ENCODE results near the gene LRRC26.
"Not testable (repeated sequence)": the region's sequence is repeated elsewhere in the genome, so short reads cannot be mapped to it uniquely, and the experiment has no call there.

Gene LRRC26

DNA sequence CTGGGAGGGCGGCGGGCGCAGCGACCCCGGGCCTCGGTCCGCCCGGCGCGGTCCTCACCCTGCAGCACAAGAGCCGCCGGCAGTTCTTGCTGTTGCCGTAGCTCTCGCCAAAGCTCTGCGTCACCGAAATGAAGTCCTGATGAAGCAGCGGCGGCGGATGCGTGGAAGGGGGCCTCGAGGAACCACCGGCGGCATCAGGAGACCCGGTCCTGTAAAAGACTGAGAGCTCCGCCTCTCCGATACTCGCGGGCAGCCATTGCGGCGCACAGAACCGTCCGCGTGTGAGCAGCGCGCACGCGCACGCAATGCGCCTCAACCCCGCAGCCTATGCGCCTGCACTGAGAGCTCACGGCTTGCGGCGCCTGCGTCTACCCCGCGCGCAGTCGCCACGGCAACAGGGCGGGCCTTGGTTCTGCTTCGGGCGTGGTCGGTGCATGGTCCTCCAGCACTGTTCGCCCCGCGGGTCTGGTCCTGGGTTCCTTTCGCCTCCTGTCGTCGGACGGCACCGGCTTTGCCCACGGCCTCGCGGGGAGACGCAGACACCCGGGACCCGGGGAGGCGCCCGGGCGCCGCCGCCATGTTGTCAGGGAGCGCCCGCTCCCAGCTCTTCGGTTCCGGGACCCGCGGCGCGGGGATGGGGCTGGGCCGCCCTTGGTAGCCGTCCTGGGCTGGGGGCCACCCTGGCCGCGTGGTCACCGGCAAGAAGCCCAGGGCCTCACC, 40.2 kb downstream of the LRRC26 start:
- peaks cover 2% of the 10 kb centered on the region for H3K4me1 ChIP-seq (ENCODE audit: control insufficient read depth, insufficient read depth, low read length)
- H3K27ac ChIP-seq (ENCODE audit: low read length), result no peak overlapping the region
- H3K36me3 ChIP-seq (ENCODE audit: control insufficient read depth, insufficient read depth, low read length), result no peaks in the 10 kb centered on the region
- no peaks in the 10 kb centered on the region for H3K9me3 ChIP-seq (ENCODE audit: control insufficient read depth, insufficient read depth, low read length)
- H3K4me3 ChIP-seq (ENCODE audit: low read length), result peak overlapping the region; percentile 68
- no CpG with 5 or more reads among the region's 86 CpGs for WGBS (ENCODE audit: insufficient coverage, insufficient read length)
- DNase-seq (ENCODE audit: low read depth, low spot score), result peak; percentile 75
- H3K27me3 ChIP-seq (ENCODE audit: control insufficient read depth, insufficient read depth, low read length), result no peaks in the 10 kb centered on the region

DNA sequence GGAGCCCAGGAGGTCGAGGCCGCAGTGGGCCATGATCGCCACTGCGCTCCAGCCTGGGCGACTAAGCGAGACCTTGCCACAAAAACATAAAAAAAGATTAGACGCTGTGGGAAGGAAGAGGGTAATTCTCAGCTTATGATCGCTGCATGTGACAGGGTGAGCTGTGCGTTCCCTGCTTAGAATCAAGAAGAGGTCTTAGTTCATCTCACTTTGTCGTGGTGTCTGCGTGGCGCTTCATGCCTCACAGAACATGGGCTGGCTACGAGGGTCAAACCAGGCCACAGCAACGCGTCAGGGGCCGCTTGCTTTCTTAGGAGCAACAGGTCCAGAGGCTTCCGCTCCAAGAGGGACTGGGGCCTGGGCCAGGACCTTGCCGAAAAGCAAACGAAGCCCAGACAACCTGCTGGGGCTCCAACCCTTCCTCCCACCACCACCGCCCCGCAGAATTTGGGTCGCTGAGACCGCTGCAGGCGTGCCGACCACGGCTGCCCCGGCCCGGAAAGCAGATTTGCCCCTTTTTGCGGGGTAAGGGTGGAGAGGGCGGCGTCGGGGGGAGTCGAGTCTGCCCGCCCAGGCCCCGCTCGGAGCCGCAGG, 40.9 kb downstream of the LRRC26 start:
- H3K9me3 ChIP-seq (ENCODE audit: control insufficient read depth, insufficient read depth, low read length), result no peaks in the 10 kb centered on the region
- no peaks in the 10 kb centered on the region for H3K36me3 ChIP-seq (ENCODE audit: control insufficient read depth, insufficient read depth, low read length)
- peak overlapping the region; percentile 68 for H3K4me3 ChIP-seq (ENCODE audit: low read length)
- no peak for DNase-seq (ENCODE audit: low read depth, low spot score)
- WGBS (ENCODE audit: insufficient coverage, insufficient read length), result no CpG with 5 or more reads among the region's 37 CpGs
- H3K27me3 ChIP-seq (ENCODE audit: control insufficient read depth, insufficient read depth, low read length), result no peaks in the 10 kb centered on the region
- H3K27ac ChIP-seq (ENCODE audit: low read length), result no peak overlapping the region
- peaks cover 2% of the 10 kb centered on the region for H3K4me1 ChIP-seq (ENCODE audit: control insufficient read depth, insufficient read depth, low read length)

DNA sequence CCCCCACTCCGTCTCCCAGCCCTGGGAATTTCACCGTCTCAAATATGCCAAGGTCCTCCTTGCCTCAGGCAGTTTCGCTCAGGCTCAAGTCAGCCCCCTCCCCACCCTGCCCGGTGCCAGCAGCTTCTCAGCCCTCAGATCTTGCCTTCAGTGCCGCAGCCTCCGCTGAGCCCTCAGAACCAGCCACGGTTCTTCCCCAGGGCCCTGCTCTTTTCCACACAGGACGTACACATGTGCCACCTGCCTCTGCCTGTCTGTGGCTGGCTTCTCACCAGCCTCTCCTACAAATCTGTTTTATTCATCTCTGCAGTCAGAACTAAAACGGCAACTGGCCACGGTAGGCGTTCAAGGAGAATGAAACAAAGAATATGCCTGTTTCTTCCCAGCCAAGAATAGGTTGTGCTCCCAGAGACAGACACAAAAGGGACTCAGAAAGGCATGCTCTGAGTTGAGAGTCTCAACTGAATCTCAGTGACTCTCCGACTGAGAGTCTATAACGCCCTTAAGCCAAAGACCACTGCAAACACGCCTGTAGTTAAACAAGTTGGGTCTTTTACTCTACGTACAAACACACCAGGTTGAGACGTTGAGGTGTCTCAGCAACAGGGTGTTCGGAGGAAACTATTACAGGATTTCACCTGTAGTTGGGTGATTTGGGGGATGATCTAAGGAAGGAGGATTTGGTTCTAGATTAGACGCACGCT, 41.5 kb downstream of the LRRC26 start:
- WGBS (ENCODE audit: insufficient coverage, insufficient read length), result no CpG with 5 or more reads among the region's 19 CpGs
- Histone ChIP-seq H3K36me3 (ENCODE audit: control insufficient read depth, insufficient read depth, low read length) (no peaks in the 10 kb centered on the region), H3K27ac (ENCODE audit: low read length) (no peak overlapping the region), H3K27me3 (ENCODE audit: control insufficient read depth, insufficient read depth, low read length) (no peaks in the 10 kb centered on the region), H3K4me3 (ENCODE audit: low read length) (no peak overlapping the region), H3K4me1 (ENCODE audit: control insufficient read depth, insufficient read depth, low read length) (peaks cover 2% of the 10 kb centered on the region), H3K9me3 (ENCODE audit: control insufficient read depth, insufficient read depth, low read length) (no peaks in the 10 kb centered on the region)
- DNase-seq (ENCODE audit: low read depth, low spot score), result no peak

DNA sequence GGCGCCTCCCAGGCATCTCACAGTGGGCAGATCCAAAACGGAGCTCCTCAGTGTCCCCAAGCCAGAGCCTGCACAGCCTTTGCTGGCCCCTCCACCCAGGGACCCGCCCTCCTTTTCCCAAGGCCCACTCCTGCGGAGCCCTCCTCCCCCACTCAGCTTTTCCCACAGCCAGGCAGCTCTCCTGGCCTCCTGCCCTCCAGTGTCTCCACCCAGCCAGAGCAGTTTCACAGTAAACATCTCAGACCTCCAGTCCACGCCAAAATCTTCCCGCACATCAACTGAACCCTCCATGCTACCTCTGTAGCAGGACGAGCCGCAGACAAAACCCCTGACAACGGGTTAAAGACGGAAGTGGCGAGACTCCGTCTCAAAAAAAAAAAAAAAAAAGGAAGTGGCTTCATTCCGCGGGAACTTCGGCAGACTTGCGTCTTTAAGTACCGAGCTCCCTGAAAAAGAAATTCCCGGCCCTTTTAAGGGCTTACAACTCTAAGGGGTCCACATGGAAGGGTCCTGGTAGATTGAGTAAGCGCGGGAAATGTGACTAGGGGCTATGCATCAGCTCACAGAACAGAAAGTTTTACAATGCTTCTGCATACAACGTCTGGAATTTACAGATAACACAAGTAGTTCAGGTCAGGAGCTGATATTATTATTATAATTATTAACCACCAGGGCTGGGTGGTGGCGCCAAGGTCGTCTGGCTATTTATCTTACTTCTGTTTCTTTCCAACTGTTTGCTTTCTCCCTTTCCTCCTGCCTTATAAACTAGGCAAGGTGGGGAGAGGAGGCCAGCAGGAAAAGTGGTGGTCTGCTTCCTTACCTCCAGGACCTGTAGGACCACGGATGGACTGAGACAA, 42.3 kb downstream of the LRRC26 start:
- Histone ChIP-seq H3K4me3 (ENCODE audit: low read length) (no peak overlapping the region), H3K9me3 (ENCODE audit: control insufficient read depth, insufficient read depth, low read length) (no peaks in the 10 kb centered on the region), H3K4me1 (ENCODE audit: control insufficient read depth, insufficient read depth, low read length) (peaks cover 2% of the 10 kb centered on the region), H3K27me3 (ENCODE audit: control insufficient read depth, insufficient read depth, low read length) (no peaks in the 10 kb centered on the region), H3K36me3 (ENCODE audit: control insufficient read depth, insufficient read depth, low read length) (no peaks in the 10 kb centered on the region), H3K27ac (ENCODE audit: low read length) (no peak overlapping the region)
- no CpG with 5 or more reads among the region's 24 CpGs for WGBS (ENCODE audit: insufficient coverage, insufficient read length)
- DNase-seq (ENCODE audit: low read depth, low spot score), result no peak

DNA sequence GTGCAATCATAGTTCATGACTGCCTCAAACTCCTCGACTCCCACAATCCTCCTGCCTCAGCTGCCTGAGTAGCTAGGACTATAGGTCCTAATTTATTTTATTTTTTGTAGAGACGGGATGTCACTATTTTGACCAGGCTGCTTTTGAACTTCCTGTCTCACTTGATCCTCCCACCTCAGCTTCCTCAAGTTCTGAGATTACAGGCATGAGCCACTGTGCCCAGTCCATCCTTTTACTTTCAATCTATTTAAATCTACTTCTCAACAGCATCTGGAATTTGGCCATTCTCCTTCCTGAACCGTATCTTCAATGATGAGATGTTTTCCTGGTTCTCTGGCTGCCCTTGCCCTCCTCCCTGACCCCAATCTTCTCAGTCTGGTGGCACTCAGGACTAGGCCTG, 43.1 kb downstream of the LRRC26 start:
- H3K27me3 ChIP-seq (ENCODE audit: control insufficient read depth, insufficient read depth, low read length), result no peaks in the 10 kb centered on the region
- H3K4me1 ChIP-seq (ENCODE audit: control insufficient read depth, insufficient read depth, low read length), result peaks cover 2% of the 10 kb centered on the region
- H3K4me3 ChIP-seq (ENCODE audit: low read length), result no peak overlapping the region
- no CpG with 5 or more reads among the region's 3 CpGs for WGBS (ENCODE audit: insufficient coverage, insufficient read length)
- H3K27ac ChIP-seq (ENCODE audit: low read length), result no peak overlapping the region
- H3K9me3 ChIP-seq (ENCODE audit: control insufficient read depth, insufficient read depth, low read length), result no peaks in the 10 kb centered on the region
- no peaks in the 10 kb centered on the region for H3K36me3 ChIP-seq (ENCODE audit: control insufficient read depth, insufficient read depth, low read length)
- DNase-seq (ENCODE audit: low read depth, low spot score), result no peak

DNA sequence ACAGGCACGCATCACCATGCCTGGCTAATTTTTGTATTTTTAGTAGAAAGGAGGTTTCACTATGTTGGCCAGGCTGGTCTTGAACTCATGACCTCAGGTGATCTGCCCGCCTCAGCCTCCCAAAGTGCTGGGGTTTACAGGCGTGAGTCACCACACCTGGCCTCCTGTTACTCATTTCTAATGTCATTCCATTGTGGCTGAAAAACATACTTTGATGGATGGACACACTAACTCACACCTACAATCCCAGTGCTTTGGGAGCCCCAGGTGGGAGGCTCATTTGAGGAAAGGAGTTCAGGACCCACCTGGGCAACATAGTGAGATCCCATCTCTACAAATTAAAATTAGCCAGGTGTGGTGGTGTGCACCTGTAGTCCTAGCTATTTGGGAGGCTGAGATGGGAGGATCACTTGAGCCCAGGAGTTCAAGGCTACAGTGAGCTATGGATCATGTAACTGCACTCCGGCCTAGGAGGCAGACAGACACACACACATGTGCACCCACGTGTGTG, 45.8 kb downstream of the LRRC26 start:
- WGBS (ENCODE audit: insufficient coverage, insufficient read length), result no CpG with 5 or more reads among the region's 5 CpGs
- H3K9me3 ChIP-seq (ENCODE audit: control insufficient read depth, insufficient read depth, low read length); H3K36me3 ChIP-seq (ENCODE audit: control insufficient read depth, insufficient read depth, low read length); DNase-seq (ENCODE audit: low read depth, low spot score); H3K4me3 ChIP-seq (ENCODE audit: low read length); H3K27me3 ChIP-seq (ENCODE audit: control insufficient read depth, insufficient read depth, low read length); H3K4me1 ChIP-seq (ENCODE audit: control insufficient read depth, insufficient read depth, low read length); H3K27ac ChIP-seq (ENCODE audit: low read length): not testable (repeated sequence)

DNA sequence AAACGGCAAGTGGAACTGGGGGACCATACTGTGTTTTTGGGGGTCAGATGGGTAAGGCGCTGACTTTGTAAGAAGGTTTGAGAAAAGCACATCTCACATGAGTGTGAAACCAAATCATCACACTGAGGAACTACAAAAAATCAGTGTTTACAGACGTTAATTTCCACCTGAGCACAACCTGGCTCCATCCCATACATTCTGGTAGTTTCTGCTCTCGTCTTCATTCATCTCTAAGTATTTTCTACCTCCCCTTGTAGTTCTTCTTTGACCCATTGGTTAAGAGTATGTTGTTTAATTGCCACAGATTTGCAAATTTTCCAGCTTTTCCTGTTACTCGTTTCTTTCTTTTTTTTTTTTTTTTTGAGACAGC, 46.4 kb downstream of the LRRC26 start:
- H3K27me3 ChIP-seq (ENCODE audit: control insufficient read depth, insufficient read depth, low read length), result no peaks in the 10 kb centered on the region
- no peak for DNase-seq (ENCODE audit: low read depth, low spot score)
- H3K27ac ChIP-seq (ENCODE audit: low read length), result no peak overlapping the region
- H3K4me3 ChIP-seq (ENCODE audit: low read length), result no peak overlapping the region
- no CpG with 5 or more reads among the region's 5 CpGs for WGBS (ENCODE audit: insufficient coverage, insufficient read length)
- H3K36me3 ChIP-seq (ENCODE audit: control insufficient read depth, insufficient read depth, low read length), result no peaks in the 10 kb centered on the region
- H3K4me1 ChIP-seq (ENCODE audit: control insufficient read depth, insufficient read depth, low read length), result no peaks in the 10 kb centered on the region; the same call in 1 of the 2 replicates
- no peaks in the 10 kb centered on the region for H3K9me3 ChIP-seq (ENCODE audit: control insufficient read depth, insufficient read depth, low read length)

DNA sequence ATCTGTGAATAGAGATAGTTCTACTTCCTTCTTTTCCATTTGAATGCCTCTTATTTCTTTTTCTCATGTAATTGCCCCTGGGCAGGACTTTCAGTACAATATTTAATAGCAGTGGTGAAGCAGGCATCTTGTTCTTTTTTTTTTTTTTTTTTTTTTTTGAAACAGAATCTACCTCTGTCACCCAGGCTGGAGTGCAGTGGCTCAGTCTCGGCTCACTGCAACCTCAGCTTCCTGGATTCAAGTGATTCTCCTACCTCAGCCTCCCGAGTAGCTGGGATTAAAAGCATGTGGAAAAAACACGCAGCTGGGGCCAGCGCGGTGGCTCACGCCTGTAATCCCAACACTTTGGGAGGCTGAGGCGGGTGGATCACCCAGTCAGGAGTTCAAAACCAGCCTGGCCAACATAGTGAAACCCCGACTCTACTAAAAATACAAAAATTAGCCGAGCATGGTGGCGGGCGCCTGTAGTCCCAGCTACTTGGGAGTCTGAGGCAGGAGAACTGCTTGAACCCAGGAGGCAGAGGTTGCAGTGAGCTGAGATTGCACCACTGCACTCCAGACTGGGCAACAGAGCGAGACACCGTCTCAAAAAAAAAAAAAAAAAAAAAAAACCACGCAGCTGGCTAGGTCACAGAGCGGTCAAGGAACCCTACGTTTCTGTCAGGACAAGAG, 46.9 kb downstream of the LRRC26 start:
- H3K27ac ChIP-seq (ENCODE audit: low read length); H3K4me3 ChIP-seq (ENCODE audit: low read length); H3K4me1 ChIP-seq (ENCODE audit: control insufficient read depth, insufficient read depth, low read length); H3K27me3 ChIP-seq (ENCODE audit: control insufficient read depth, insufficient read depth, low read length); H3K36me3 ChIP-seq (ENCODE audit: control insufficient read depth, insufficient read depth, low read length); H3K9me3 ChIP-seq (ENCODE audit: control insufficient read depth, insufficient read depth, low read length); DNase-seq (ENCODE audit: low read depth, low spot score): not testable (repeated sequence)
- no CpG with 5 or more reads among the region's 16 CpGs for WGBS (ENCODE audit: insufficient coverage, insufficient read length)

DNA sequence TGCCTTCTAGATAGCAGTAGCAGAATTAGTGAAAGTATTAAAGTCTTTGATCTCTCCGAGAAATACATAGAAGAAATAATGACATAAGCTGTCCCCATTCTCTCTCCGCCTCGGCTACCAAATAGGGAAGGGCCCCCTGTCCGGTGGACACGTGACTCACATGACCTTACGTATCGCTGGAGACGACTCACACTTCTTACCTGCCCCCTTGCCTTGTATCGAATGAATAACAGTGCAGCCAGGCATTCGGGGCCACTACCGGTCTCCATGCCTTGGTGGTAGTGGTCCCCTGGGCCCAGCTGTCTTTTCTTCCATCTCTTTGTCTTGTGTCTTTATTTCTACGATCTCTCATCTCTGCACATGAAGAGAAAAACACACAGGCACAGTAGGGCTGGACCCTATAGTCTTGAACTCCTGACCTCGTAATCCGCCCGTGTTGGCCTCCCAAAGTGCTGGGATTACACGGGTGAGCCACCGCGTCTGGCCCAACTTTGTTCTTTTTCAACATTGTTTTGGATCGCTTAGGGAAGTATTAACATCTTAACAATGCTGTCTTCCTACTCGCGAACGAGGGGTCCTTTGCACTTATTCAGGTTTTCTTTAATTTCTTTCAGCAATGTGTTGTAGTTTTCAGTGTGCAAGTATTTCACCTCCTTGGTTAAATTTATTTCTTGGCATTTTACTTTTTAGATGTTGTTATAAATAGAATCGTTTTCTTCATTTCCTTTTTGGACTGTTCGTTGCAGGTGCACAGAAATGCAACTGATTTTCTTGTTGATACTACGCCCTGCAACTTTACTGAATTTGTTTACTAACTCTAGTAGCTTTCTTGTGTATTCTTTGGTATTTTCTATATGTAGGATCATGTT, 47.7 kb downstream of the LRRC26 start:
- not testable (repeated sequence) for H3K27ac ChIP-seq (ENCODE audit: low read length); H3K4me3 ChIP-seq (ENCODE audit: low read length)
- no CpG with 5 or more reads among the region's 25 CpGs for WGBS (ENCODE audit: insufficient coverage, insufficient read length)

More for the DNA sequence above, 47.7 kb downstream of the LRRC26 start:
- not testable (repeated sequence) for H3K27me3 ChIP-seq (ENCODE audit: control insufficient read depth, insufficient read depth, low read length); H3K36me3 ChIP-seq (ENCODE audit: control insufficient read depth, insufficient read depth, low read length); H3K4me1 ChIP-seq (ENCODE audit: control insufficient read depth, insufficient read depth, low read length); H3K9me3 ChIP-seq (ENCODE audit: control insufficient read depth, insufficient read depth, low read length); DNase-seq (ENCODE audit: low read depth, low spot score)

Measured in iPS DF 6.9 (cell line).